Measurements from ENCODE around the gene HCFC1R1.

The HCFC1R1 gene

DNA sequence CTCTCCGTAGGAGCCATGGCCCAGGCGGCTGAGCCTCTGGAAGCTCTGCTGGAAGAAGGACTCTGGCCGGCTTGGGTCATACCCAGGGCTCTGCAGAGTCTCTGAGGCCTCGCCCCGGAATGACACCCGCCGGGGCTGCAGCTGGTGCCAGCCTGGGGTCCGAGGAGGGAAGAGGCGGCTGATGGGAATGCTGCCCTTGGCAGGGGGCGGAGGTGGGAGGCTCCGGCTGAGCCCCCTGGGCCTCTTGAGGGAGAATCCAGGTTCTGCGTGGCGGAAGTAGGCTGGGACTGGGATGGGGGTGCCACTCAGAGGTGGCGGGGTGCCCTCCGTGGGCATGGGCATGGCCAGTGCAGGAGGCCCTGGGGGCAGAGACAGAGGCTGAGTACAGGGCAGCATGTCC lies 47.1 kb downstream of the HCFC1R1 start:
- Histone ChIP-seq H3K79me2 (ENCODE audit: insufficient read depth, low read length) (peaks cover 3% of the 10 kb centered on the region; the same call in 1 of the 2 replicates), H3F3A (ENCODE audit: insufficient read depth, low read length) (no peaks in the 10 kb centered on the region), H3K4me1 (ENCODE audit: insufficient read depth, low read length, severe bottlenecking) (peaks cover 60% of the 10 kb centered on the region), H3K27ac (ENCODE audit: low read depth, low read length, poor library complexity, severe bottlenecking) (no peak overlapping the region), H3K27me3 (ENCODE audit: insufficient read depth, low read length) (no peaks in the 10 kb centered on the region), H3K9me2 (ENCODE audit: low read depth, low read length) (no peaks in the 10 kb centered on the region), H3K4me3 (ENCODE audit: low read depth, low read length, poor library complexity, severe bottlenecking) (no peak overlapping the region), H3K36me3 (ENCODE audit: insufficient read depth, low read length) (peaks cover 67% of the 10 kb centered on the region), H2AFZ (ENCODE audit: low read length) (no peak overlapping the region), H3K4me2 (ENCODE audit: low read length) (no peak overlapping the region), H3K9me3 (ENCODE audit: low read length) (no peaks in the 10 kb centered on the region), H4K20me1 (ENCODE audit: insufficient read depth, low read length) (no peaks in the 10 kb centered on the region), H3K9ac (ENCODE audit: low read length) (no peak overlapping the region)
- no peak for TF ChIP-seq EZH2 (IDR thresholded peaks at IDR 0.05; ENCODE audit: borderline replicate concordance, low read length)
- TF ChIP-seq, protein P1, sequence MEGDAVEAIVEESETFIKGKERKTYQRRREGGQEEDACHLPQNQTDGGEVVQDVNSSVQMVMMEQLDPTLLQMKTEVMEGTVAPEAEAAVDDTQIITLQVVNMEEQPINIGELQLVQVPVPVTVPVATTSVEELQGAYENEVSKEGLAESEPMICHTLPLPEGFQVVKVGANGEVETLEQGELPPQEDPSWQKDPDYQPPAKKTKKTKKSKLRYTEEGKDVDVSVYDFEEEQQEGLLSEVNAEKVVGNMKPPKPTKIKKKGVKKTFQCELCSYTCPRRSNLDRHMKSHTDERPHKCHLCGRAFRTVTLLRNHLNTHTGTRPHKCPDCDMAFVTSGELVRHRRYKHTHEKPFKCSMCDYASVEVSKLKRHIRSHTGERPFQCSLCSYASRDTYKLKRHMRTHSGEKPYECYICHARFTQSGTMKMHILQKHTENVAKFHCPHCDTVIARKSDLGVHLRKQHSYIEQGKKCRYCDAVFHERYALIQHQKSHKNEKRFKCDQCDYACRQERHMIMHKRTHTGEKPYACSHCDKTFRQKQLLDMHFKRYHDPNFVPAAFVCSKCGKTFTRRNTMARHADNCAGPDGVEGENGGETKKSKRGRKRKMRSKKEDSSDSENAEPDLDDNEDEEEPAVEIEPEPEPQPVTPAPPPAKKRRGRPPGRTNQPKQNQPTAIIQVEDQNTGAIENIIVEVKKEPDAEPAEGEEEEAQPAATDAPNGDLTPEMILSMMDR (IDR thresholded peaks at IDR 0.05; ENCODE audit: low read length): no peak

DNA sequence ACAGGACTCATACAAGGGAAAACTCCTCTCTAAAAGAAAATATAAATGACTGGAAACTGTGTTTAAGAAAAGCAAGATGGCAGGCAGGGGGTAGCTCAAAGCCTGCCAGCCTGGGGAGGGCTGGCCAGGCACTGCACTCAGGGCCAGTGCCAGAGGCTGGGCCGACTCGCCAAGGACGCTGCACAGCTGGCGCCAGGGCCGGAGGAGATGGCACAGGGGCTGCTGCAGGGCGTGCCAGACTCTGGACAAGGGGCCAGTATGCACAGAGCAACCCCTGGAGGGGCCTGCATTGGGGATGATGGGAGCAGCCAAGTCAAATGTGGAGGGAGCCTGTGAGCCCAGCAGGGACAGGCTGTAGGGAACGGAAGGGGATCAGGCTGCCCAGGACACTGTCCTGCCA lies 47.5 kb downstream of the HCFC1R1 start:
- Histone ChIP-seq H3K27ac (ENCODE audit: low read depth, low read length, poor library complexity, severe bottlenecking) (no peak overlapping the region), H3K4me1 (ENCODE audit: insufficient read depth, low read length, severe bottlenecking) (peaks cover 63% of the 10 kb centered on the region)

DNA sequence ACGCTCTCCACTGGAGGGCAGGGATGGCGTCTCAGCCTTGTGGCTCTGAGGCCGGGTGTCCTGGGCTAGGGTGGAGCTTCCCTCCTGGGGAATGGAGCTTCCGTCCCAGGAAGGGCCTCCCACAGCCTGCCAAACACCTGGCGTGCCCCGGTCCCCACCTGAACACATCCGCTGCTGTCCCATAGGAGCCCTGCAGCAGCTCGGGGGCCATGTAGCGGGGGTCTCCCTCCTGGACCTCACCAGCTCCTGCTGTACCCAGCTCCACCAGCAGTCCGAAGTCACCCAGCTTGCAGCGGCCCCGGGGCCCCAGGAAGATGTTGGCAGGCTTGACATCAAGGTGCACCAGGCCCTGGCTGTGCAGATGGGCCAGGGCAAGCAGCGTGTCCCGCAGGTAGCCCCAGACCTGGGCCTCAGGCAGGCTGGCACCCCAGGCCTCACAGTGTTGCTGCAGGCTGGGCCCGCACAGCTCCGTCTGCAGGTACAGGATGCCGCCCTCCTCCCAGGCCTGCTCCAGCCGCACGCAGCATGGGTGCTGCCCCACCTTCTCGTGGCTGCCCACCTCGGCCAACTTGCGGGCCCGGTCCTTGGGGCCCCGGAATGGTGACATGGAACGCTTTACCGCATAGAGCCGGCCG lies 48.5 kb downstream of the HCFC1R1 start:
- no peaks in the 10 kb centered on the region for H3K9me3 ChIP-seq (ENCODE audit: low read length)
- no peaks in the 10 kb centered on the region for H4K20me1 ChIP-seq (ENCODE audit: insufficient read depth, low read length)
- H3K79me2 ChIP-seq (ENCODE audit: insufficient read depth, low read length): peaks cover 3% of the 10 kb centered on the region; the same call in 1 of the 2 replicates
- no peak overlapping the region for H3K27ac ChIP-seq (ENCODE audit: low read depth, low read length, poor library complexity, severe bottlenecking)
- H3K4me3 ChIP-seq (ENCODE audit: low read depth, low read length, poor library complexity, severe bottlenecking): no peak overlapping the region
- peaks cover 78% of the 10 kb centered on the region for H3K36me3 ChIP-seq (ENCODE audit: insufficient read depth, low read length)
- no peaks in the 10 kb centered on the region for H3K9me2 ChIP-seq (ENCODE audit: low read depth, low read length)
- peak overlapping the region; percentile 18; the same call in 1 of the 2 replicates for H3K4me2 ChIP-seq (ENCODE audit: low read length)
- no peaks in the 10 kb centered on the region for H3K27me3 ChIP-seq (ENCODE audit: insufficient read depth, low read length)
- H3K4me1 ChIP-seq (ENCODE audit: insufficient read depth, low read length, severe bottlenecking): peaks cover 66% of the 10 kb centered on the region
- no peaks in the 10 kb centered on the region for H3F3A ChIP-seq (ENCODE audit: insufficient read depth, low read length)
- no peak overlapping the region for H2AFZ ChIP-seq (ENCODE audit: low read length)
- TF ChIP-seq, protein P1 (IDR thresholded peaks at IDR 0.05; ENCODE audit: low read length): no peak
- TF ChIP-seq EZH2 (IDR thresholded peaks at IDR 0.05; ENCODE audit: borderline replicate concordance, low read length): no peak
- no peak overlapping the region for H3K9ac ChIP-seq (ENCODE audit: low read length)

More for the DNA sequence above, 47.5 kb downstream of the HCFC1R1 start:
- Histone ChIP-seq H3K4me3 (ENCODE audit: low read depth, low read length, poor library complexity, severe bottlenecking) (no peak overlapping the region), H3K27me3 (ENCODE audit: insufficient read depth, low read length) (no peaks in the 10 kb centered on the region), H3K9me3 (ENCODE audit: low read length) (no peaks in the 10 kb centered on the region), H3K4me2 (ENCODE audit: low read length) (no peak overlapping the region), H4K20me1 (ENCODE audit: insufficient read depth, low read length) (no peaks in the 10 kb centered on the region), H3K36me3 (ENCODE audit: insufficient read depth, low read length) (peaks cover 72% of the 10 kb centered on the region), H3K9ac (ENCODE audit: low read length) (no peak overlapping the region), H3K79me2 (ENCODE audit: insufficient read depth, low read length) (peaks cover 3% of the 10 kb centered on the region; the same call in 1 of the 2 replicates), H3F3A (ENCODE audit: insufficient read depth, low read length) (no peaks in the 10 kb centered on the region), H3K9me2 (ENCODE audit: low read depth, low read length) (no peaks in the 10 kb centered on the region), H2AFZ (ENCODE audit: low read length) (no peak overlapping the region)
- TF ChIP-seq, protein P1 (IDR thresholded peaks at IDR 0.05; ENCODE audit: low read length): no peak
- no peak for TF ChIP-seq EZH2 (IDR thresholded peaks at IDR 0.05; ENCODE audit: borderline replicate concordance, low read length)

Measured in OCI-LY1 (cell line).